NT2/D1 (cell line): ENCODE results near the gene EXOC3L4.

ENCODE experiments used
- SUZ12 ChIP-seq: IDR thresholded peaks from 2 replicates; pipeline ENCODE4 v1.6.1; 2011; ENCODE audit not compliant: insufficient read length, insufficient read depth; ENCODE audit errors: extremely low read depth
- YY1 ChIP-seq: IDR thresholded peaks from 2 replicates; pipeline ENCODE4 v1.6.1; 2011; ENCODE audit not compliant: insufficient read length, insufficient read depth
- ZNF274 ChIP-seq: IDR thresholded peaks from 2 replicates; pipeline ENCODE4 v1.6.1; 2011; ENCODE audit warnings: mild to moderate bottlenecking, low read depth, low read length

DNA sequence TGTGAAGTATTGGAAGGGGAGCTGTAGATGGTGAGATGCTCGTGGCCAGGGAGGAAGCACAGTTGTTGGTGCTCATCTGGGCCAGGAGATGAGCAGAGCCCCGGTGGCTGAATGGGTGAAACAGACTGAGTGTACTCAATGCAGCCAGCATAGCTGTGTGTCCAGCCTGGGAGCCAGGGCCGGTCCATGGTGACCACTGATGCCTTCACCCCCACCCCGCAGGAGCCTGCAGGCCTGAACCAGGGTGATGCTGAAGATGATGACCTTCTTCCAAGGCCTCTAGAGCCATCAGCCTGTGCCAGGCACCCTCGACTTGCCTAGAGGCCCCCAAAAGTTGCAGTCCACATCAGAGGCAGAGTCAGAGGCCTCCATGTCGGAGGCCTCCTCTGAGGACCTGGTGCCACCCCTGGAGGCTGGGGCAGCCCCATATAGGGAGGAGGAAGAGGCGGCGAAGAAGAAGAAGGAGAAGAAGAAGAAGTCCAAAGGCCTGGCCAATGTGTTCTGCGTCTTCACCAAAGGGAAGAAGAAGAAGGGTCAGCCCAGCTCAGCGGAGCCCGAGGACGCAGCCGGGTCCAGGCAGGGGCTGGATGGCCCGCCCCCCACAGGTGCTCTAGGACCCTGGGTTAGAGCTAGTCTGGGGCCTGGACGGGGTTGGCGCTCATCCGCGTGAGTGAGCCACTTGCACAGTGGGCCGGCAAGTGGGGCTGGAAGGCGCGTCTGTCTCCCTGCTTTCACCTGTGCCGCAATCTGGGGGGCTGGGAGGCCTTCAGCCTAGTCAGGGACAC, 31.8 kb downstream of the EXOC3L4 start:
- TF ChIP-seq YY1 (no peak), ZNF274 (no peak), SUZ12 (no peak)
